ENCODE results near the gene TSSK1B.

TSSK1B gene

DNA sequence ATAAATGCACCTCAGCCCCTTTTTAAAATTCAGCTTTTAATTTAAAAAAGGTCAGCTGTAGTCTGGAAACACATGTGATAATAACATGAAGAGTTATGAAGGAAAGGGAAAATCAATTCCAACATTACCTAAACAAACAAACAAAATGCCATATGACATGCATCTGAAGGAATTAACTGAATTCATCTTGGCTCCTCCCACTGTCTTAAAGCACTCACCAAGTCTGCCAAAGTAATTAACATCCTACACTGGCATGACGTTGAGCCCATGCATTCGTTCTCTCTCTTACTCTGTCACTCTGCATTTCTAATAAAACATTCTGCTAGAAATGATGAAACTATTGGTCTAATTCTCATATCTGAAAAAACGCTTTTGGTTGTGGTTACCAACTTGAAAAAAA, 37.7 kb downstream of the TSSK1B start:
- no peak for DNase-seq

DNA sequence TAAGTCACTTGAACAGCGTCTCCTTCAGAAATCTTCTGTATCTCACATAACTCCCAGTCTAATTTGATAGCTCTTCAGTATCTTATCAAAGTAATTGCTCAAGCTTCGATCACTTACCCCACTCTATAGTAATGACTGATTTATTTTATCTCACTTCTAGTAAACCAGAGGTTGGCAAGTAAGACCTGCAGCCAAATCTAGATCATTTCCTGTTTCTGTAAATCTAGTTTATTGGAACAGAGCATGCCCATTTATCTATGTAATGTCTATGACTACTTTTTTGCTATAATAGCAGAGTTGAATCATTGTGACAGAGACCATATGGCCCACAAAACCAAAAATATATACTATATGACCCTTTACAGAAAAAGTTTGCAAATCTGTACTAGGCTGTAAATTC, 40.1 kb downstream of the TSSK1B start:
- DNase-seq, result no peak

GRCh38 chr5:113390224-113390623, 44.6 kb downstream of the TSSK1B start:
- no peak for DNase-seq

- no peak for DNase-seq
Observed at GRCh38 chr5:113389116-113389515, 45.7 kb downstream of the TSSK1B start.

- no peak for DNase-seq
Observed at GRCh38 chr5:113387844-113388243, 46.9 kb downstream of the TSSK1B start.

DNA sequence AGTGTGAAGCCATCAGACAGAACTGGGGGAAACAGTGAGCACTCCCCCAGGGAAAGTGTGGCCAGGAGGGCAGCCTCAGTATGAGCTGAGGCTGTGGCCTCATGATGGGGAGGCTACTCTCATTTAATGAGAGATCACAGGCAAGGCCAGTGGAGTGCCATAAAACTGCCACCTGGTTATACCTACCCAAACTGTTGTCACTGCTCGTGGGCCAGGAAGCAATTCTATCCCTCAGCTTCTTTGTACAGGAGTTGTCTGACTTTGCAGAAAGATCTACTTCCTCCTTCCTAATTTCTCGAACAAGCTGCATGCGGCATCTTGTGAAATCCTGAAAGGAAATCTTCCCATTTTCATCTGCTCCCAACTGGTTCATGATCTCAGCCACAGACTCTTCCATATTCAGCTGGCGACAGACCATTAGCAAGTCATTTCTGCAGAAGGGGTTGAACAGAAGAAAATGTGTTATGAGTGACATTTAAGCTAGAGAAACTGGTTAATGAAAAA, 50.0 kb downstream of the TSSK1B start:
- DNase-seq, result no peak

- DNase-seq, result no peak
Observed at GRCh38 chr5:113382731-113383130, 52.1 kb downstream of the TSSK1B start.
